ENCODE measurements around the gene TAAR6. TPM values are rescaled to one million over a fixed set of nuclear protein-coding genes. Genes with fewer than 3 reads are reported as not detected.

TAAR6 gene
- total RNA-seq, 1 experiment from 2014 or later, result not detected

GRCh38 chr6:132607544-132608233 is 37.6 kb downstream of the TAAR6 start:
- POLR2A ChIA-PET, result no interaction called here
- no peak for ATAC-seq
- no peaks in the 10 kb centered on the region for H3K36me3 Mint-ChIP-seq

GRCh38 chr6:132611616-132612015 is 41.5 kb downstream of the TAAR6 start:
- no peaks in the 10 kb centered on the region for H3K9me3 Mint-ChIP-seq
- no peak for TF ChIP-seq ZNF138 (CRISPR knock-in tag; conservative IDR thresholded peaks at IDR 0.05)
- no peak for TF ChIP-seq NFE2L1 (CRISPR knock-in tag; IDR thresholded peaks at IDR 0.05)
- no peak for TF ChIP-seq E2F4 (CRISPR knock-in tag; IDR thresholded peaks at IDR 0.05; ENCODE audit: borderline replicate concordance, low read depth)
- no peak for TF ChIP-seq RORB (CRISPR knock-in tag; IDR thresholded peaks at IDR 0.05)
- TF ChIP-seq ZNF263 (CRISPR knock-in tag; IDR thresholded peaks at IDR 0.05; ENCODE audit: low read depth), result no peak
- TF ChIP-seq SP1 (CRISPR knock-in tag; conservative IDR thresholded peaks at IDR 0.05), result no peak
- TF ChIP-seq FOXK1 (CRISPR knock-in tag; IDR thresholded peaks at IDR 0.05), result no peak
- TF ChIP-seq PRDM15 (CRISPR knock-in tag; IDR thresholded peaks at IDR 0.05), result no peak
- TF ChIP-seq ZSCAN18 (CRISPR knock-in tag; IDR thresholded peaks at IDR 0.05), result no peak
- no peak for TF ChIP-seq KAT7 (CRISPR knock-in tag; IDR thresholded peaks at IDR 0.05; ENCODE audit: borderline replicate concordance)
- H3K4me3 Mint-ChIP-seq, result no peak overlapping the region
- no peaks in the 10 kb centered on the region for H3K27me3 Mint-ChIP-seq (ENCODE audit: low read depth)
- DNase-seq (ENCODE audit: low spot score), result no peak
- no peak overlapping the region for H3K27ac Mint-ChIP-seq
- no peaks in the 10 kb centered on the region for H3K4me1 Mint-ChIP-seq
- CTCF ChIA-PET, result no interaction called here
- POLR2A ChIA-PET, result no interaction called here
- no peaks in the 10 kb centered on the region for H3K36me3 Mint-ChIP-seq
- ATAC-seq, result no peak

More at GRCh38 chr6:132607544-132608233, 37.6 kb downstream of the TAAR6 start:
- TF ChIP-seq MXD4 (CRISPR knock-in tag; IDR thresholded peaks at IDR 0.05; ENCODE audit: borderline replicate concordance), result no peak
- TF ChIP-seq SP1 (CRISPR knock-in tag; conservative IDR thresholded peaks at IDR 0.05), result no peak
- no peak for TF ChIP-seq HMGA2 (CRISPR knock-in tag; IDR thresholded peaks at IDR 0.05)
- TF ChIP-seq FOXK1 (CRISPR knock-in tag; IDR thresholded peaks at IDR 0.05), result no peak
- TF ChIP-seq ATF3 (CRISPR knock-in tag; conservative IDR thresholded peaks at IDR 0.05), result no peak
- TF ChIP-seq ZMAT4 (CRISPR knock-in tag; IDR thresholded peaks at IDR 0.05), result no peak
- TF ChIP-seq TEAD1 (CRISPR knock-in tag; IDR thresholded peaks at IDR 0.05), result no peak
- no peak for TF ChIP-seq TEAD4 (CRISPR knock-in tag; IDR thresholded peaks at IDR 0.05)
- no peak for TF ChIP-seq NR2C2 (CRISPR knock-in tag; IDR thresholded peaks at IDR 0.05)
- no peak for TF ChIP-seq SMAD4 (CRISPR knock-in tag; IDR thresholded peaks at IDR 0.05)
- Mint-ChIP-seq H3K4me1 (no peaks in the 10 kb centered on the region), H3K27me3 (ENCODE audit: low read depth) (no peaks in the 10 kb centered on the region), H3K27ac (no peak overlapping the region), H3K4me3 (no peak overlapping the region), H3K9me3 (peaks cover 5% of the 10 kb centered on the region; the same call in 1 of the 2 replicates)
- DNase-seq (ENCODE audit: low spot score), result no peak
- CTCF ChIA-PET, result no interaction called here

Data from WTC11 (cell line).